SW480 (cell line): ENCODE results near the gene F2.

Experiments
- DNase-seq: peaks from one replicate; pipeline ENCODE4 v3.0.0-alpha.2; 2016; ENCODE audit warnings: low spot score

F2 gene

GRCh38 chr11:46743693-46744339, 24.8 kb downstream of the F2 start:
- no peak for DNase-seq

- no peak for DNase-seq
Measured at GRCh38 chr11:46745328-46745727, 26.3 kb downstream of the F2 start.

- DNase-seq: no peak
Measured at GRCh38 chr11:46745995-46746394, 27.0 kb downstream of the F2 start.

GRCh38 chr11:46747150-46747549, 28.1 kb downstream of the F2 start:
- DNase-seq: no peak

GRCh38 chr11:46755962-46756361, 36.9 kb downstream of the F2 start:
- DNase-seq: no peak

GRCh38 chr11:46759196-46759595, 40.2 kb downstream of the F2 start:
- DNase-seq: no peak

- no peak for DNase-seq
Measured at GRCh38 chr11:46760429-46761128, 41.6 kb downstream of the F2 start.

GRCh38 chr11:46761807-46762206, 42.8 kb downstream of the F2 start:
- DNase-seq: no peak

GRCh38 chr11:46762248-46762647, 43.2 kb downstream of the F2 start:
- DNase-seq: no peak

- DNase-seq: no peak
Measured at GRCh38 chr11:46766656-46767055, 47.6 kb downstream of the F2 start.

- DNase-seq: no peak
Measured at GRCh38 chr11:46769636-46770221, 50.7 kb downstream of the F2 start.

- DNase-seq: no peak
Measured at GRCh38 chr11:46776878-46777277, 57.9 kb downstream of the F2 start.

- peak; percentile 32 for DNase-seq
Measured at GRCh38 chr11:46778416-46778815, 59.4 kb downstream of the F2 start.
